ENCODE data around the gene ADD3.
A peak's percentile ranks its signal among the peaks of the same experiment; 100 is the strongest.

Gene ADD3

DNA sequence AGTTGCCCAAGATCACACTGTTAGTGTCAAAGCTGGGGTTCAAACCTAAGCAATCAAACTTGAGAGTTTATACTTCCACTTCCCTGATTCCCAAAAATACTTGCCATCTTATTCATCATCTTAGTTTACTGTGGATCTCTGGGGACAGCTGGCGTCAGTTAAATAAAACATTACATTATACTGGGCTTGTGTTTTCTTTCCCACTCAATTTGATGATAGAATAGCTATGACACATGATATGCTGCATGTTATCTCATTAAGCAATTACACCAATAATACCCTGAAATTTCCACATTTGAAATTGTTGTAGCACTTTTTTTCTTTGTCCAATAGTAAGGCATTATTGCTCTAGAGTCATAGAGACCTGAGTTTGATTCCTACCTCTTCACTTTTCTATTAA, 136.7 kb downstream of the ADD3 start:
- Histone ChIP-seq H3K9me3 (ENCODE audit: insufficient read depth, low read length, severe bottlenecking) (no peaks in the 10 kb centered on the region), H3K79me2 (ENCODE audit: insufficient read depth, low read length) (no peaks in the 10 kb centered on the region), H3K4me2 (ENCODE audit: insufficient read depth, low read length) (no peak overlapping the region), H3K4me3 (ENCODE audit: low read depth in 1 of 2, low read length in 2 of 2) (no peak overlapping the region), H3K36me3 (ENCODE audit: insufficient read depth, low read length) (no peaks in the 10 kb centered on the region), H3K27me3 (ENCODE audit: insufficient read depth, low read length, poor library complexity) (peaks cover 8% of the 10 kb centered on the region), H3K9ac (ENCODE audit: low read depth, low read length) (no peak overlapping the region), H3K4me1 (ENCODE audit: insufficient read depth, low read length) (no peaks in the 10 kb centered on the region), H2AFZ (ENCODE audit: low read depth, low read length) (no peak overlapping the region), H4K20me1 (ENCODE audit: insufficient read depth, low read length) (no peaks in the 10 kb centered on the region; the same call in 1 of the 2 replicates), H3K27ac (ENCODE audit: low read length) (no peak overlapping the region)
- TF ChIP-seq, protein P1, sequence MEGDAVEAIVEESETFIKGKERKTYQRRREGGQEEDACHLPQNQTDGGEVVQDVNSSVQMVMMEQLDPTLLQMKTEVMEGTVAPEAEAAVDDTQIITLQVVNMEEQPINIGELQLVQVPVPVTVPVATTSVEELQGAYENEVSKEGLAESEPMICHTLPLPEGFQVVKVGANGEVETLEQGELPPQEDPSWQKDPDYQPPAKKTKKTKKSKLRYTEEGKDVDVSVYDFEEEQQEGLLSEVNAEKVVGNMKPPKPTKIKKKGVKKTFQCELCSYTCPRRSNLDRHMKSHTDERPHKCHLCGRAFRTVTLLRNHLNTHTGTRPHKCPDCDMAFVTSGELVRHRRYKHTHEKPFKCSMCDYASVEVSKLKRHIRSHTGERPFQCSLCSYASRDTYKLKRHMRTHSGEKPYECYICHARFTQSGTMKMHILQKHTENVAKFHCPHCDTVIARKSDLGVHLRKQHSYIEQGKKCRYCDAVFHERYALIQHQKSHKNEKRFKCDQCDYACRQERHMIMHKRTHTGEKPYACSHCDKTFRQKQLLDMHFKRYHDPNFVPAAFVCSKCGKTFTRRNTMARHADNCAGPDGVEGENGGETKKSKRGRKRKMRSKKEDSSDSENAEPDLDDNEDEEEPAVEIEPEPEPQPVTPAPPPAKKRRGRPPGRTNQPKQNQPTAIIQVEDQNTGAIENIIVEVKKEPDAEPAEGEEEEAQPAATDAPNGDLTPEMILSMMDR (IDR thresholded peaks at IDR 0.05; ENCODE audit: borderline replicate concordance, extremely low read depth, low read length, poor library complexity, severe bottlenecking) = no peak
- TF ChIP-seq EZH2 (IDR thresholded peaks at IDR 0.05; ENCODE audit: borderline replicate concordance, low read depth, low read length, severe bottlenecking) = no peak
- DNase-seq (no peak), ATAC-seq (ENCODE audit: insufficient read depth, low read depth) (no peak)

DNA sequence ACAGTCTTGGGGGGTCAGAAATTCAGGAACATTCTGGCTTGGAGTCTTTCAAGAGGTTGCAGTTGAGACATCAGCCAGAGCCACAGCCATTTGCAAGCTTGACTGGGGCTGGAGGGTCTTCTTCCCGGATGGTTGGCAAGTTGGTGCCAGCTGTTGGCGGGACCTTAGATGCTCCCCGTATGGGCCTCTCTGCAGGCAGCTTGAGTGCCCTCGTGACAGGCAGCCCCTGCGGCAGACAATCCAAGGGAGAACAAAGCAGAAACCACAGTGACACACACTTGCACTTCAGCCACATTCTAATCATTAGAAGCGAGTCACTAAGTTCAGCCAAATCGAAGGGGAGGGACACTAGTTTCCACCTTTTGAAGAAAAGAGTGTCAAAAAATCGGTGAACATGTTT, 140.2 kb downstream of the ADD3 start:
- H3K4me3 ChIP-seq (ENCODE audit: low read depth in 1 of 2, low read length in 2 of 2) = no peak overlapping the region
- ATAC-seq (ENCODE audit: insufficient read depth, low read depth) (peak; percentile 66), DNase-seq (peak; percentile 25)
- H3K79me2 ChIP-seq (ENCODE audit: insufficient read depth, low read length) = no peaks in the 10 kb centered on the region
- no peak overlapping the region for H3K4me2 ChIP-seq (ENCODE audit: insufficient read depth, low read length)
- H3K9ac ChIP-seq (ENCODE audit: low read depth, low read length) = no peak overlapping the region
- H3K36me3 ChIP-seq (ENCODE audit: insufficient read depth, low read length) = no peaks in the 10 kb centered on the region
- no peak overlapping the region for H3K27ac ChIP-seq (ENCODE audit: low read length)
- H2AFZ ChIP-seq (ENCODE audit: low read depth, low read length) = no peak overlapping the region
- H3K27me3 ChIP-seq (ENCODE audit: insufficient read depth, low read length, poor library complexity) = peaks cover 10% of the 10 kb centered on the region
- H4K20me1 ChIP-seq (ENCODE audit: insufficient read depth, low read length) = peaks cover 4% of the 10 kb centered on the region; the same call in 1 of the 2 replicates
- no peak for TF ChIP-seq EZH2 (IDR thresholded peaks at IDR 0.05; ENCODE audit: borderline replicate concordance, low read depth, low read length, severe bottlenecking)
- TF ChIP-seq, protein P1 (IDR thresholded peaks at IDR 0.05; ENCODE audit: borderline replicate concordance, extremely low read depth, low read length, poor library complexity, severe bottlenecking) = no peak
- H3K4me1 ChIP-seq (ENCODE audit: insufficient read depth, low read length) = no peaks in the 10 kb centered on the region
- H3K9me3 ChIP-seq (ENCODE audit: insufficient read depth, low read length, severe bottlenecking) = no peaks in the 10 kb centered on the region

DNA sequence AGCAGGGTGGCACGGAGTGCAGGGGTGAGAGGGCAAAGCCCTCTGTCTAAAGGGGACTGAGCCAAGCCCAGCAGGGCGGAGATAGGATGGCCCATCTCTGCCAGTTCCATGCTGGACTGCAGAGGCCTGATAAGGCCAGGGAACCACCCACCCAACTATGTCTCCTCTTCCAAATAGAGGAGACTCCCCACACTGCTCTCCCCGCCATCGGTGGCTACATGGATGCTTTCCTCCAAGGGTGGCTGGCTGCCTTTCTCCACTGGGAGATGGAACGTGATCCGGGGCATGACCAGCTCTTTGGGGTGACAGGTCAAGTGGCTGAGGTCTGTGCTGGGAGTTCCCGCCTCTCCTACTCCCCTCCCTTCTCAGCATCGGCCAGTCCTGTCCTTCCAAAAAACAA, 141.5 kb downstream of the ADD3 start:
- H2AFZ ChIP-seq (ENCODE audit: low read depth, low read length) = no peak overlapping the region
- ATAC-seq (ENCODE audit: insufficient read depth, low read depth) (no peak), DNase-seq (no peak)
- no peak overlapping the region for H3K27ac ChIP-seq (ENCODE audit: low read length)
- TF ChIP-seq, protein P1 (IDR thresholded peaks at IDR 0.05; ENCODE audit: borderline replicate concordance, extremely low read depth, low read length, poor library complexity, severe bottlenecking) = no peak
- TF ChIP-seq EZH2 (IDR thresholded peaks at IDR 0.05; ENCODE audit: borderline replicate concordance, low read depth, low read length, severe bottlenecking) = no peak
- no peaks in the 10 kb centered on the region for H3K4me1 ChIP-seq (ENCODE audit: insufficient read depth, low read length)
- no peak overlapping the region for H3K4me3 ChIP-seq (ENCODE audit: low read depth in 1 of 2, low read length in 2 of 2)
- H4K20me1 ChIP-seq (ENCODE audit: insufficient read depth, low read length) = peaks cover 4% of the 10 kb centered on the region; the same call in 1 of the 2 replicates
- no peaks in the 10 kb centered on the region for H3K9me3 ChIP-seq (ENCODE audit: insufficient read depth, low read length, severe bottlenecking)
- no peak overlapping the region for H3K4me2 ChIP-seq (ENCODE audit: insufficient read depth, low read length)
- no peak overlapping the region for H3K9ac ChIP-seq (ENCODE audit: low read depth, low read length)
- H3K36me3 ChIP-seq (ENCODE audit: insufficient read depth, low read length) = no peaks in the 10 kb centered on the region
- peaks cover 10% of the 10 kb centered on the region for H3K27me3 ChIP-seq (ENCODE audit: insufficient read depth, low read length, poor library complexity)
- H3K79me2 ChIP-seq (ENCODE audit: insufficient read depth, low read length) = no peaks in the 10 kb centered on the region

DNA sequence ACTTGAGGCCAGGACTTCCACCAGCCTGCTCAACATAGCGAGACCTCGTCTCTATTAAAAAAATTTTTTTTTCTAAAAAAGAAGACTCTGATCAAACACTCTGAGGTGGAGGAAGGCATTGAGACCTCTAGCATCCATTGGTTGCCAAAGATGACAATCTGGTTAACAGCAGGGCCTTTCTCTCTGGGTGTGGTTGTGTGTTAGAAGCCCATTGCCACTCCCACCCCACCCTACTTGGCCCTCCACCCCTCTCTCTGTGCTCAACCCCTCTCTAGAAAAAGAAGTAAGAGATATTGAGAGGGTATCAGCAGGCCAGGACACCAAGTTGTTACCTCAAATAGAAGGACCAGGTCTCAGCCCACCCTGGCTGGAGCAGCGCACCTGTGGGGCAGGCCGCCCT, 142.3 kb downstream of the ADD3 start:
- H3K27ac ChIP-seq (ENCODE audit: low read length) = no peak overlapping the region
- H3K4me3 ChIP-seq (ENCODE audit: low read depth in 1 of 2, low read length in 2 of 2) = no peak overlapping the region
- H3K9me3 ChIP-seq (ENCODE audit: insufficient read depth, low read length, severe bottlenecking) = no peaks in the 10 kb centered on the region
- no peaks in the 10 kb centered on the region for H3K79me2 ChIP-seq (ENCODE audit: insufficient read depth, low read length)
- no peak for ATAC-seq (ENCODE audit: insufficient read depth, low read depth)
- H3K36me3 ChIP-seq (ENCODE audit: insufficient read depth, low read length) = no peaks in the 10 kb centered on the region
- no peak overlapping the region for H2AFZ ChIP-seq (ENCODE audit: low read depth, low read length)
- TF ChIP-seq, protein P1 (IDR thresholded peaks at IDR 0.05; ENCODE audit: borderline replicate concordance, extremely low read depth, low read length, poor library complexity, severe bottlenecking) = no peak
- no peak for TF ChIP-seq EZH2 (IDR thresholded peaks at IDR 0.05; ENCODE audit: borderline replicate concordance, low read depth, low read length, severe bottlenecking)
- no peak overlapping the region for H3K4me2 ChIP-seq (ENCODE audit: insufficient read depth, low read length)
- DNase-seq = no peak
- peaks cover 10% of the 10 kb centered on the region for H3K27me3 ChIP-seq (ENCODE audit: insufficient read depth, low read length, poor library complexity)
- no peak overlapping the region for H3K9ac ChIP-seq (ENCODE audit: low read depth, low read length)
- no peaks in the 10 kb centered on the region for H3K4me1 ChIP-seq (ENCODE audit: insufficient read depth, low read length)
- H4K20me1 ChIP-seq (ENCODE audit: insufficient read depth, low read length) = peaks cover 4% of the 10 kb centered on the region; the same call in 1 of the 2 replicates

Measured in DND-41 (cell line).